Type B pancreatic cell (in vitro differentiated cells): Measurements from ENCODE around the gene SLC39A10. TPM values are rescaled to one million over a fixed set of nuclear protein-coding genes. Genes with fewer than 3 reads are reported as not detected.
A peak's percentile ranks its signal among the peaks of the same experiment; 100 is the strongest.

Experiments used
- DNase-seq: peaks from one replicate; pipeline ENCODE4 v3.0.0; 2021; ENCODE audit warnings: mixed read lengths; ENCODE audit not compliant: unreplicated experiment; ENCODE audit errors: extremely low spot score
- H3K27ac Mint-ChIP-seq: 2 replicates; pipeline ENCODE4 v1.8.0; 2021; ENCODE audit warnings: mild to moderate bottlenecking, mixed read lengths
- H3K27me3 Mint-ChIP-seq: 2 replicates; pipeline ENCODE4 v1.8.0; 2021; ENCODE audit warnings: mixed read lengths
- H3K36me3 Mint-ChIP-seq: 2 replicates; pipeline ENCODE4 v1.8.0; 2021; ENCODE audit warnings: mixed read lengths
- H3K4me1 Mint-ChIP-seq: one replicate; pipeline ENCODE4 v1.8.0; 2021; ENCODE audit warnings: mixed read lengths; ENCODE audit not compliant: unreplicated experiment
- H3K4me3 Mint-ChIP-seq: 2 replicates; pipeline ENCODE4 v1.8.0; 2021; ENCODE audit warnings: mild to moderate bottlenecking, mixed read lengths
- H3K9me3 Mint-ChIP-seq: 2 replicates; pipeline ENCODE4 v1.8.0; 2021; ENCODE audit warnings: mixed read lengths
- long read RNA-seq: library from polyadenylated mRNA; unstranded; transcript quantifications from one replicate; pipeline ENCODE4 v2.0.0, GENCODE V29; 2020
- total RNA-seq: library from RNA; stranded (reverse); gene quantifications from 2 replicates; pipeline ENCODE4 v1.2.1, GENCODE V29; 2021; ENCODE audit warnings: low replicate concordance
- TF ChIP-seq, protein P1 (sequence below): fragments of 200-600 bp; sonication (generic); conservative IDR thresholded peaks from 2 replicates; pipeline ENCODE4 v1.5.0; 2021; ENCODE audit warnings: antibody characterized with exemption, mild to moderate bottlenecking

The SLC39A10 gene, protein sequence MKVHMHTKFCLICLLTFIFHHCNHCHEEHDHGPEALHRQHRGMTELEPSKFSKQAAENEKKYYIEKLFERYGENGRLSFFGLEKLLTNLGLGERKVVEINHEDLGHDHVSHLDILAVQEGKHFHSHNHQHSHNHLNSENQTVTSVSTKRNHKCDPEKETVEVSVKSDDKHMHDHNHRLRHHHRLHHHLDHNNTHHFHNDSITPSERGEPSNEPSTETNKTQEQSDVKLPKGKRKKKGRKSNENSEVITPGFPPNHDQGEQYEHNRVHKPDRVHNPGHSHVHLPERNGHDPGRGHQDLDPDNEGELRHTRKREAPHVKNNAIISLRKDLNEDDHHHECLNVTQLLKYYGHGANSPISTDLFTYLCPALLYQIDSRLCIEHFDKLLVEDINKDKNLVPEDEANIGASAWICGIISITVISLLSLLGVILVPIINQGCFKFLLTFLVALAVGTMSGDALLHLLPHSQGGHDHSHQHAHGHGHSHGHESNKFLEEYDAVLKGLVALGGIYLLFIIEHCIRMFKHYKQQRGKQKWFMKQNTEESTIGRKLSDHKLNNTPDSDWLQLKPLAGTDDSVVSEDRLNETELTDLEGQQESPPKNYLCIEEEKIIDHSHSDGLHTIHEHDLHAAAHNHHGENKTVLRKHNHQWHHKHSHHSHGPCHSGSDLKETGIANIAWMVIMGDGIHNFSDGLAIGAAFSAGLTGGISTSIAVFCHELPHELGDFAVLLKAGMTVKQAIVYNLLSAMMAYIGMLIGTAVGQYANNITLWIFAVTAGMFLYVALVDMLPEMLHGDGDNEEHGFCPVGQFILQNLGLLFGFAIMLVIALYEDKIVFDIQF
- 41.6 and 63.2 TPM in 2 replicates for total RNA-seq
- long read RNA-seq, full-length matches to known transcripts: 1 of 17 reads
- long read RNA-seq, partial matches to known transcripts: 11 of 17 reads
- long read RNA-seq, other reads (novel, unspliced or antisense): 5 of 17 reads

- H3K9me3 Mint-ChIP-seq: no peaks in the 10 kb centered on the region
- no peaks in the 10 kb centered on the region for H3K36me3 Mint-ChIP-seq
- TF ChIP-seq, protein P1, sequence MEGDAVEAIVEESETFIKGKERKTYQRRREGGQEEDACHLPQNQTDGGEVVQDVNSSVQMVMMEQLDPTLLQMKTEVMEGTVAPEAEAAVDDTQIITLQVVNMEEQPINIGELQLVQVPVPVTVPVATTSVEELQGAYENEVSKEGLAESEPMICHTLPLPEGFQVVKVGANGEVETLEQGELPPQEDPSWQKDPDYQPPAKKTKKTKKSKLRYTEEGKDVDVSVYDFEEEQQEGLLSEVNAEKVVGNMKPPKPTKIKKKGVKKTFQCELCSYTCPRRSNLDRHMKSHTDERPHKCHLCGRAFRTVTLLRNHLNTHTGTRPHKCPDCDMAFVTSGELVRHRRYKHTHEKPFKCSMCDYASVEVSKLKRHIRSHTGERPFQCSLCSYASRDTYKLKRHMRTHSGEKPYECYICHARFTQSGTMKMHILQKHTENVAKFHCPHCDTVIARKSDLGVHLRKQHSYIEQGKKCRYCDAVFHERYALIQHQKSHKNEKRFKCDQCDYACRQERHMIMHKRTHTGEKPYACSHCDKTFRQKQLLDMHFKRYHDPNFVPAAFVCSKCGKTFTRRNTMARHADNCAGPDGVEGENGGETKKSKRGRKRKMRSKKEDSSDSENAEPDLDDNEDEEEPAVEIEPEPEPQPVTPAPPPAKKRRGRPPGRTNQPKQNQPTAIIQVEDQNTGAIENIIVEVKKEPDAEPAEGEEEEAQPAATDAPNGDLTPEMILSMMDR: no peak
- peaks cover 17% of the 10 kb centered on the region for H3K4me1 Mint-ChIP-seq
- H3K27me3 Mint-ChIP-seq: no peaks in the 10 kb centered on the region
- peak within 1 kb of the TSS; percentile 98 for H3K4me3 Mint-ChIP-seq
- H3K27ac Mint-ChIP-seq: peak within 1 kb of the TSS; percentile 98
- DNase-seq: peak; percentile 98
Measured at GRCh38 chr2:195656859-195657633, at the start of gene SLC39A10. SLC39A10 (plus strand) TSS chr2:195657226; CDS start chr2:195680043, 22,817 bp downstream.

DNA sequence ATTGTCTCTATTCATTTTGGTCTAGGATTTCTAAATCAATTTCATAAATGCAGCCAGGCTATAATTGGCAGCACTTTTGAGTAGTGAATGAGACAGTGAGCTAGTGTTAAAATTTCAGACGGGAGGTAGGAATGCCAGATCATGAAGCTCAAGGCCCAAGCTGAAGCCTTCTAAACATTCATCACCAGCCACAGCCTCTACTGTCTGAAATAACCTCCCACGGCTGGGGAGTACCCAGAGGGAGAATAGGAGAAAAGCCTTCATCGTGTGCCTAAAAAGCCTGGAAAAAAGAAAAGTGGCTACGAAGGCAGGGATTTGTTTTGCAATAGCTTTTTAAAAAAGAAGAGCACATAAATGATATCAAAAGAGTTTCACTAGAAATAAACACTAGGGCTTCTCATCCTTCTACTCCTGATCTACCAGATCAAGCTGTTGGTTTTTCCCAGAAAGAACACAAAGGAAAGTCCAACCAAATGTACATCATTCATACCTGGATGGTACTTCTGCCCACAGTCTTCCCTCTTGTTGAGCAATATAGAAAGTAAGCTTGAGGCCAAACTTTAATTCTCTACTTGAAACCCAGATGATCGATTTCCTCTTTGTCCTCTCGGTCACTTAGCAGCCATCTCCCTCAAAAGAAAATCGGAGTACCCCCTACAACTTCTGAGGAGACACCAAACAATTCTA is 48.1 kb upstream of the SLC39A10 start:
- no peak for DNase-seq
- Mint-ChIP-seq H3K4me3 (no peak overlapping the region), H3K36me3 (no peaks in the 10 kb centered on the region), H3K4me1 (peaks cover 15% of the 10 kb centered on the region), H3K27ac (no peak overlapping the region), H3K27me3 (peaks cover 1% of the 10 kb centered on the region), H3K9me3 (no peaks in the 10 kb centered on the region)
- TF ChIP-seq, protein P1: no peak

DNA sequence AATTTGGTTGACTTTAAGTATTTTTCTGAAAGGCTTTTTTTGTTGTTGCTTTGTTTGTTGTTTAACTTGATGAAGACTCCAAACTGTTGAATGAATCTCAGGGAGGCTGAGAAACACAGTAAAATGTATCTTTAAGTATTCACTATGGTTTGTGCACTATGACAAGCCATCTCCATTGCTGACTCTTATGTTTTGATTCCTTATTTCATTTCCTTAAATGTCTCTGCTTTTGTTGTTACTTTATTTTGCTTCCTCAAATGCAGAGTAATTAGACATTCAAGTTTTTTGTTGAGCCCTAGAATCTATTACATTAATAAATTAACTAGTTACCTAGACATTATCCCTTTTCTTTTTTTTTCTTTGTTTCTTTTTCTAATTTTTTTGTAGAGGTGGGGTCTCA is 46.3 kb upstream of the SLC39A10 start:
- H3K36me3 Mint-ChIP-seq: no peaks in the 10 kb centered on the region
- H3K9me3 Mint-ChIP-seq: no peaks in the 10 kb centered on the region
- TF ChIP-seq, protein P1: no peak
- peaks cover 6% of the 10 kb centered on the region for H3K27me3 Mint-ChIP-seq
- no peak overlapping the region for H3K27ac Mint-ChIP-seq
- H3K4me3 Mint-ChIP-seq: no peak overlapping the region
- H3K4me1 Mint-ChIP-seq: peaks cover 18% of the 10 kb centered on the region
- DNase-seq: no peak

- no peaks in the 10 kb centered on the region for H3K9me3 Mint-ChIP-seq
- no peaks in the 10 kb centered on the region for H3K36me3 Mint-ChIP-seq
- peak overlapping the region; percentile 80 for H3K27ac Mint-ChIP-seq
- H3K27me3 Mint-ChIP-seq: peaks cover 6% of the 10 kb centered on the region
- no peak for DNase-seq
- H3K4me3 Mint-ChIP-seq: peak overlapping the region; percentile 62
- H3K4me1 Mint-ChIP-seq: peaks cover 18% of the 10 kb centered on the region
- TF ChIP-seq, protein P1: no peak
Measured at GRCh38 chr2:195612611-195613495, 44.2 kb upstream of the SLC39A10 start.
